A673 (cell line): ENCODE results near the gene ZNF296.

ENCODE experiments used
- EZH2 ChIP-seq: fragments of 200-600 bp; sonication (generic); IDR thresholded peaks from 2 replicates; pipeline ENCODE4 v1.6.1; 2017; ENCODE audit warnings: borderline replicate concordance, low read depth, mild to moderate bottlenecking, mixed read lengths, antibody characterized with exemption, low read length; ENCODE audit not compliant: poor library complexity, severe bottlenecking
- TF ChIP-seq, protein P1 (sequence below): fragments of 300-800, 200-600 bp; sonication (generic); conservative IDR thresholded peaks from 2 replicates; pipeline ENCODE4 v1.5.1; 2017; ENCODE audit warnings: low read depth, mild to moderate bottlenecking, antibody characterized with exemption, low read length, moderate library complexity, mixed read lengths

DNA sequence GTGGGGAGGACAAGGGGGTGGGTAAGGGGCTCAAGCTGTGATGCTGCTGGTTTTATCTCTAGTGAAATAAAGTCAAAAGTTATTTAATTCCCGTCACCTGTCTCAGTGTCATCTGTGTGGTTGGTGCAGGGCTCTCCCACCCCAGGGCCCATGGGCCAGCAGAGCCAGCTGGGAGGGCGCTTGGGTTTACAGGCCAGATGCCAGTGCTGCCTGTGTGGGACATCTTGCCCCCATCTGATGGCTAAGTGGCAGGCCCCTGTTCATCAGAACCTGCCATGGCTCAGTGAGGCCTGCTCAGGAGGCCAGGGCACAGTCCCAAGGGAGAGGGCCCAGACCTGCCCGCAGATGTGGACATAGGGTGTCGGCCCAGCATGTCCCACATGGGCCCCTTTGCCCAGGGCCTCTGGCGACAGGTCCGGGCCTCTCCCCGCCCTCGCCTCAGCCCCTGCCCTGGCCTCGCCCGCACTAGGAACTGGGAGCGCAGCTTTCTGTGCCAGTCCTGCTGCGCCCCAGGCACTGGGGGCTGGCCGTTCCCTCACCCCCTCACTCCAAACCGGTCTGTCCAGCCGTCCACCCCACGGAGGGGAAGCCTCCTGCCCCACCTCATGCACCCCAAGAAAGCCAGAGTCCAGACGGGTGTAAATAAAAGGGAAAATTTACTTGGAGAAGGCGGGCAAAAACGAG lies 5.3 kb downstream of the ZNF296 start:
- TF ChIP-seq, protein P1, sequence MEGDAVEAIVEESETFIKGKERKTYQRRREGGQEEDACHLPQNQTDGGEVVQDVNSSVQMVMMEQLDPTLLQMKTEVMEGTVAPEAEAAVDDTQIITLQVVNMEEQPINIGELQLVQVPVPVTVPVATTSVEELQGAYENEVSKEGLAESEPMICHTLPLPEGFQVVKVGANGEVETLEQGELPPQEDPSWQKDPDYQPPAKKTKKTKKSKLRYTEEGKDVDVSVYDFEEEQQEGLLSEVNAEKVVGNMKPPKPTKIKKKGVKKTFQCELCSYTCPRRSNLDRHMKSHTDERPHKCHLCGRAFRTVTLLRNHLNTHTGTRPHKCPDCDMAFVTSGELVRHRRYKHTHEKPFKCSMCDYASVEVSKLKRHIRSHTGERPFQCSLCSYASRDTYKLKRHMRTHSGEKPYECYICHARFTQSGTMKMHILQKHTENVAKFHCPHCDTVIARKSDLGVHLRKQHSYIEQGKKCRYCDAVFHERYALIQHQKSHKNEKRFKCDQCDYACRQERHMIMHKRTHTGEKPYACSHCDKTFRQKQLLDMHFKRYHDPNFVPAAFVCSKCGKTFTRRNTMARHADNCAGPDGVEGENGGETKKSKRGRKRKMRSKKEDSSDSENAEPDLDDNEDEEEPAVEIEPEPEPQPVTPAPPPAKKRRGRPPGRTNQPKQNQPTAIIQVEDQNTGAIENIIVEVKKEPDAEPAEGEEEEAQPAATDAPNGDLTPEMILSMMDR, result no peak
- no peak for TF ChIP-seq EZH2
